ENCODE results near the gene ABT1.

ABT1 gene

GRCh38 chr6:26575494-26575939 is 21.2 kb upstream of the ABT1 start:
- peak; percentile 42 for DNase-seq (ENCODE audit: low read depth)

GRCh38 chr6:26576407-26576843 is 20.3 kb upstream of the ABT1 start:
- DNase-seq (ENCODE audit: low read depth) = no peak

DNA sequence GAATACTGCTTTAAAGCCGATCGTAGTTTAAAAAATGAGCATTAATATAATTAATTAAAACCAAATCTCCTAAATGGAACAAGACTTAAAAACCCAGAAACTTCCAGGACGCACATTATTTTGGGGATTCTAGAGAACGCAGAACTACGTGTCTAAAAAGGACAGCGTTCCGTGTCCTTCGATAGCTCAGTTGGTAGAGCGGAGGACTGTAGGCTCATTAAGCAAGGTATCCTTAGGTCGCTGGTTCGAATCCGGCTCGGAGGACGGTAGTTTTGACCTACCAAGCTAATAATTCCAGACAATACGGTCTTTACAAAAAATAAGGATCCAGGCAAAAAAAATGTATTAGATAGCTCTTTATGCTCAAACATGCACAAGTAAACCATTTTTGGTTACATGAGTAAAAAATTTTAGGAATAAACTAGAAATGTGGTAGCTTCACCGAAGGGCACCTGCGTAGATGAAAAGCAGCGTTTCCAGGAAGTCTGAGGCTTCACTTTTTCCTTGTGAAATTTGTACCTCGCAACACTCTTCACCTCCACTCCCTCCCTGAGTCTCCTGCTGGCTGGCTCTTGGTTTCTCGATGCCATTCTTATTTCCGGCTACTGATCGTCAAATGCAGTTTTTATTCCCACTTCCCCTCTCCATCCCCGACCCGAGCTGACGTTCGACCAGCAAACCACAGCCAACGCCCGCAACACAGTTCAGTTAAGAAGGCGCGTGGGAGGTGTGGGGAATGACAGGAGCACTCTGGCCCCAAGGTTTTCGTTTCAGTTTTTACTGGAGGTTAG is 19.6 kb upstream of the ABT1 start:
- DNase-seq (ENCODE audit: low read depth) = peak; percentile 68

DNA sequence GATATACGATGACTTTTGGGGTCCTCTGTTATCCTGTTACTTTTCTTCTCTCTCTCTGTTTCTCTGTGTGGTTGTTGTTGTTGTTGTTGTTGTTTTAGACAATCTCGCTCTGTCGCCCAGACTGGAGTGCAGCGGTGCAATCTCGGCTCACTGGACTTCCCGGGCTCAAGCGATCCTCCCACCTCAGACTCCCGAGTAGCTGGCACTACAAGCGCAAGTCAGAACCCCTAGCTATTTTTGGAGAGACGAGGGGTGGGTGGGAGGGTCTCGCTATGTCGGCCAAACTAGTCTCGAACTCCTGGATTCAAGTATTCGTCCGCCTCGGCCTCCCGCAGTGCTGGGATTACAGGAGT is 19.1 kb upstream of the ABT1 start:
- DNase-seq (ENCODE audit: low read depth) = no peak

DNA sequence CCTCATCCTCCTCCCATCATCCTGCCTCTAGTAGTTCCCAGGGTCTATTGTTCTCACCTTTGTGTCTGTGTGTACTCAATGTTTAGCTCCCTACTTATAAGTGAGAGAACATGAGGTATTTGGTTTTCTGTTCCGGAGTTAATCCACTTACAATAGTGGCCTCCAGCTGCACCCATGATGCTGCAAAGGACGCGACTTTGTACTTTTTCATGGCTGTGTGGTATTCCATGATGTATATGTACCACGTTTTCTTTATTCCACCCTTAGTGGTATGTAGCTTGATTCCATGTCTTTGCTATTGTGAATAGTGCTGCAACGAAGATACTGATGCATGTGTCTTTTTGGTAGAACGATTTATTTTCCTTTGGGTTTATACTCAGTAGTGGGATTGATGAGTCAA is 18.5 kb upstream of the ABT1 start:
- DNase-seq (ENCODE audit: low read depth) = no peak

- DNase-seq (ENCODE audit: low read depth) = no peak
These were observed 18.0 kb upstream of the ABT1 start for GRCh38 chr6:26578741-26579140.

- no peak for DNase-seq (ENCODE audit: low read depth)
These were observed 15.4 kb upstream of the ABT1 start for GRCh38 chr6:26581164-26581915.

GRCh38 chr6:26588965-26589364 is 7.8 kb upstream of the ABT1 start:
- no peak for DNase-seq (ENCODE audit: low read depth)

DNA sequence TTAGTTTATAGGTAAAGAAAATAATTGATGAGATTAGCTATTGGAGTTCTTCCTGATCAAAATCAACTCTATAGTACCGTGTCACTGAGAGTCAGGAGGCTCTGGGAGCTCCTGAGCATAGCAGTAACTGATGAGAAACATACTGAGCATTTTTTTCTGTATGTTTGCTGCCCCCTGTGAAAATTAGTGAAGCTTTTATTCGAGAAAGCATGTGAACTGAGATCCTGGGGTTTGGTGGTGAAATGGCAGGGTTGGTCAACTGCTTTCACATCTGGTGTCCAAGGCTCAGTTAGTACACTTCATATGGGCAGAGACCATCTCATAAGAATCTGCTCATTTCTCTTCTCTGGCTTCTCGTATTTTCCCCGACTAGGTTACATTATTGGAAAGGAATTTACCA is 4.1 kb upstream of the ABT1 start:
- DNase-seq (ENCODE audit: low read depth) = no peak

DNA sequence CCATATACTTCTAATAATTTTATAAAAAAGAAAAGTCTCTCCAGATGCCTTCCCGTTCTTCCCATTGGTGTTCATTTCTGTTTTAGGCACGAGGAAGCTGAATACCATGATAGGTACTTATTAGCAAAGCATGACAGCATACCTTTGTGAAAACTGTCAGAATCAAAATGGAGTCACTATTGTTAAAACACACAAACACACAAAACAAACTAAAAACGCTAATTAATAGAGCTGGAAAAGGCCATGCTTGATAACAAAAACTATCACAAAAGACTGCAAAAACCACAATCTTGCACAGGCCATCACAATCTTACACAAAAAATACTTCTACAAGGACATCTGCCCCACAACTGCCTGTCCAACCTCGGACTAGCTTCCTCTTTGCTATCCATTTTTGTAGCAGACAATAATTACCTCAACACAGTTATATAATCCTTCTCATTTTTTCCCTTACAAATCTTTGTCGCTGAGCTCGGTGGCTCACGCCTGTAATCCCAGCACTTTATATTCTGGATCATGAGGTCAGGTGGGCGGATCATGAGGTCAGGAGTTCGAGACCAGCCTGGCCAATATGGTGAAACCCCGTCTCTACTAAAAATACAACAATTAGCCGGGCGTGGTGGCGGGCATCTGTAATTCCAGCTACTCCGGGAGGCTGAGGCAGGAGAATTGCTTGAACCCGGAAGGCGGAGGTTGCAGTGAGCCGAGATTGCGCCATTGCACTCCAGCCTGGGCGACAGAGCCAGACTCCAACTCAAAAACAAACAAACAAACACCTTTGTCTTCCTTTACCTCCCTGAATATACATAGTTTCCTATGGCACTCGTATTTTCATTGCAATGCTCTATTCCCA is 3.2 kb upstream of the ABT1 start:
- DNase-seq (ENCODE audit: low read depth) = no peak

DNA sequence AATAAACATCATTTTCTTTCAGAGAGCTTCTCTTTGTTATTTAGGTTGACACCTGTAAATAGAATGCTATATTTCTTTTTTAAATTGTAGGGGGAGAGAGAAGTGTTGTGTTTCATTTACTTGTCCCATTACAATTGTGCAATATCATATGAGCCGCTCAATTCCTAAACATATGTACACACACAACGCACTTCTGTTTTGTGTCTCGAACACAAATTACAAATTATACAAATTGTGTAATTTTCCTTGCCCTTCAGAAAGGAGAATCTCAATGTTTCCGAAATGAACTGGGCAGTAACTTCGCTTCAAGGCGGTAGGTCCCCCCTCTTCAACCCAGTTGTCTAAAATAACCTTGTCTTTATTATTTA is 2.6 kb upstream of the ABT1 start:
- DNase-seq (ENCODE audit: low read depth) = no peak

DNA sequence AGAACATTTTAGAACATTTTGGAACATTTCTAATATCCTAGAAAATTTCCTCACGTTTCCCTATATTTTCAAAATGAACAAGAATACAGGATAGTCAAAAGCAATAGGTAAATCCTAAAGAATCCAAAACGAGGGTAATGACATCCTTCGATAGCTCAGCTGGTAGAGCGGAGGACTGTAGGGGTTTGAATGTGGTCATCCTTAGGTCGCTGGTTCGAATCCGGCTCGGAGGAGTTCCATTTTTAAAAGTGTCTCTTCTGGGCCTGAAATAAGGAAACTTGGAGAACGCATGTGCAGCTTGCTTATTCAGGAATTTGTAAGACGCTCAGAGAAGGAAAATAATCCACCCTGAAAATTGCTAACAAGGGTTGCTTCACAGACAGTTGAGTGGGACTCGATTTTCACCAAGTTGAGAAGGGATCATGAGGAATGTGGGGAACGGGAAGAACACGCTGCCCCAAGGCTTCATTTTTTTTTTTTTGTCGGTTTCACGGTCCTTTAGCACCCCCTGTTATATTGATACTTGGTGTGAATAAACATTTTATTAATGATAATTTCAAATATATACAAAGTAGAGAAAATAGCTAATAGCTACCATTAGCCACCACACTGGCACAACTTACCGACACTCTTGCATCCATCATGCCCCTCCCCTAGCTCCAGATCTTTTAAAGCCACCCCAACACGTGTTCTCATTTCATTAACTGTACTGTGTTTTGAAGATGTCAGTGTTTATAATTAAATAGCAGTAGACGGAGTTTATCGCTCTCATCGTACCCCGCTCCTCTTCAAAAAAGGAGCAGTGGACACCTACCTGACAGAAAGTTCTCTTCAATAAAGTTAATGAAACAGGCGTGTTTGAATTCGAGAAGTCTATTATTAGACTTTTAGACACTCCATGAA is 1.8 kb upstream of the ABT1 start:
- peak; percentile 69 for DNase-seq (ENCODE audit: low read depth)

GRCh38 chr6:26595669-26596269 is 984 bp upstream of the ABT1 start:
- DNase-seq (ENCODE audit: low read depth) = peak; percentile 64

- DNase-seq (ENCODE audit: low read depth) = no peak
These were observed 625 bp downstream of the ABT1 start for GRCh38 chr6:26597389-26597766.

GRCh38 chr6:26597821-26598220 is 1.1 kb downstream of the ABT1 start:
- no peak for DNase-seq (ENCODE audit: low read depth)

DNA sequence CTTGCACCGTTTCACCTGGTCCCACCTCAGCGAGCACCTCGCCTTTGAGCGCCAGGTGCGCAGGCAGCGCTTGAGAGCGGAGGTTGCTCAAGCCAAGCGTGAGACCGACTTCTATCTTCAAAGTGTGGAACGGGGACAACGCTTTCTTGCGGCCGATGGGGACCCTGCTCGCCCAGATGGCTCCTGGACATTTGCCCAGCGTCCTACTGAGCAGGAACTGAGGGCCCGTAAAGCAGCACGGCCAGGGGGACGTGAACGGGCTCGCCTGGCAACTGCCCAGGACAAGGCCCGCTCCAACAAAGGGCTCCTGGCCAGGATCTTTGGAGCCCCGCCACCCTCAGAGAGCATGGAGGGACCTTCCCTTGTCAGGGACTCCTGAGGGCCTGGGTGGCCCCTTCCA is 1.5 kb downstream of the ABT1 start:
- DNase-seq (ENCODE audit: low read depth) = no peak

DNA sequence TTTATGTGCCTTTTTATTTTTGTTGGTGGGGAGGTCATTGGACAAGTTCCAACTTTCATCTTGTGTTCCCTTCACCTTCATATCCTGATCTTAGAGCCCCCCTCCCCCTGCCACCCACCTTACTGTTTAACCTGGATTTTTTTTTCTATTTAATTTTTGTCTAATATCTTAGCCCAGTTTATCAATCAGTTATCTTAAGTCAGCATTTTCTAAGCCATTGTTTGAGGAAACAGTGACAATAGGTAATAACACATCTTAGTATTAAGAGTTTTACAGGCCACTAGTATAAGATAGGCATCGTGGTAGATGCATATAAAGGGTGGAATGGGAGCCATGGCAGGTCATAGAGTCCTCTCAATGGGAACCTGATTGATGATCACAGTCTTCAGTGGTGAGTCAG is 2.4 kb downstream of the ABT1 start:
- DNase-seq (ENCODE audit: low read depth) = no peak

DNA sequence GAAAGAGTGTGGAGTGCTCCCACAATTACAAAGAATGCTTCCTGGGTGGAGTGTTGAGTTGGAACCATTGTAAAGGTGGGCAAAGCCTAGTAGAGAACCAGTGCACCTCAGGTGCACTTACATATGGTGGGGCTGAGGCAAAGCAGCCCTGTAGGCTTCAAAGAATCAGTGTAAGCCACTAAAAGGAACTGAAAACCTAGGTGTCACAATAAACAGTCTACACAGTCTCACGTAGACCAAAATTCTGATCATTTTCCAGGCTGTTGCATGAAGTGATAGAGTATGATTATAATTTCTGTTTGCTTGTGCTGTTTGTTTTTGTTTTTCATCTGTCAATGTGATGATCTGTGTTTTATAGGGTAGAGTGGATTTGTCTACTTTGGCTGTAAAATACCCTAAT is 2.8 kb downstream of the ABT1 start:
- DNase-seq (ENCODE audit: low read depth) = no peak

DNA sequence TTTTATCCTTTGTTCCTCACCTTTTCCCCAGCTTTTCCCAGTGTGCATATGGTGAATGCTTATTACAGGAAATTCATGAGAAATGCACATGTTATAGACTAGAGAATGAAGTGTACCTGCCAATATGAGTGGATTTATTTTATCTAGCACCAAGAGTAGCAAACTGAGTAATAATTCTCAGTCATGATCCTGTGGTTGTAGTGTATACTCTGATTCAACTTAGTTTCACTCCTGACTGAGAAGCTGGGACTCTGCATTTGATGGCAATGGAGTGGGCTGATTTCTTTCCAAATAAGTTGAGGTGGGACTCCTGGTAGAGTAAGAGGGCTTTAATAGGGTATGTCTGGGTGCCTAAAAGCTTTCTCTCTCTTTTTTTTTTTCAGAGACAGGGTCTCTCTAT is 4.0 kb downstream of the ABT1 start:
- no peak for DNase-seq (ENCODE audit: low read depth)

DNA sequence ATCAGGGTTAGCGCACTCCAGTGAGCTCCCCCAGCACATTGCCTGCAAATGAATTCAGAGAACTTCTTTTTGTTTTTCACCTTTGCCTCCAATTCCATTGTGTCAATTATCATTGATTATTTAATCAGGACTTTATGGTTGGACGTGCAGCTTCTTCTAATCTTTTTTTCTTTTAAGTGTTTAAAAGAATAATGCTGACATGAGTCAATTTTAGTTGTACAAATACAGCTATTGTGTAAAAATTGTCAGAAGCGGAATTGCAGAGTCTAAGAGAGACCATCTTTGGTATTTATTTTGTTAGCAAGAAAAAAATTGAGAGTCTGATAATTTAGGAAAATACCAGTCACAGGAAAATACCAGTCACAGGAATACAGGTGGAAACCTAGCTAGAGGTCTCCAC is 5.5 kb downstream of the ABT1 start:
- DNase-seq (ENCODE audit: low read depth) = no peak

GRCh38 chr6:26604026-26604425 is 7.3 kb downstream of the ABT1 start:
- DNase-seq (ENCODE audit: low read depth) = no peak

All from amniotic epithelial cell (primary cell).